OCI-LY1 (cell line): ENCODE measurements around the gene TBC1D2B.
"Not testable (repeated sequence)": the region's sequence is repeated elsewhere in the genome, so short reads cannot be mapped to it uniquely, and the experiment has no call there.

Source experiments
- CTCF ChIP-seq: fragments of 200-600 bp; sonication (generic), shearing (Covaris generic); IDR thresholded peaks from 2 replicates; pipeline ENCODE4 v1.5.1; 2017; ENCODE audit warnings: mild to moderate bottlenecking, antibody characterized with exemption, low read length, moderate library complexity, mixed read lengths
- EZH2 ChIP-seq: fragments of 200-600 bp; sonication (generic), shearing (Covaris generic); IDR thresholded peaks from 2 replicates; pipeline ENCODE4 v1.8.0; 2017; ENCODE audit warnings: borderline replicate concordance, mixed run types, mild to moderate bottlenecking, antibody characterized with exemption, low read length, moderate library complexity, mixed read lengths

GRCh38 chr15:77976760-77977525 is 100.6 kb downstream of the TBC1D2B start:
- TF ChIP-seq CTCF, EZH2: not testable (repeated sequence)
